WTC11 (cell line): ENCODE results near the gene ASIC3.

Source experiments
- CREB1 ChIP-seq: sonication (generic); formaldehyde crosslinking; IDR thresholded peaks from 2 replicates; pipeline ENCODE4 v1.8.0; 2023; ENCODE audit warnings: mild to moderate bottlenecking, missing genetic modification reagents
- FOXK1 ChIP-seq: sonication (generic); formaldehyde crosslinking; IDR thresholded peaks from 2 replicates; pipeline ENCODE4 v1.8.0; 2022; ENCODE audit warnings: mild to moderate bottlenecking, moderate library complexity, missing genetic modification reagents
- GABPB1 ChIP-seq: sonication (generic); formaldehyde crosslinking; IDR thresholded peaks from 2 replicates; pipeline ENCODE4 v1.8.1; 2023; ENCODE audit warnings: mild to moderate bottlenecking, missing genetic modification reagents
- JUN ChIP-seq: sonication (generic); formaldehyde crosslinking; IDR thresholded peaks from 2 replicates; pipeline ENCODE4 v1.8.0; 2023; ENCODE audit warnings: mild to moderate bottlenecking, missing genetic modification reagents
- NFYB ChIP-seq: sonication (generic); formaldehyde crosslinking; conservative IDR thresholded peaks from 2 replicates; pipeline ENCODE4 v1.8.0; 2022; ENCODE audit warnings: low read depth, missing genetic modification reagents
- TCF7 ChIP-seq: sonication (generic); formaldehyde crosslinking; IDR thresholded peaks from 2 replicates; pipeline ENCODE4 v1.8.0; 2022; ENCODE audit warnings: mild to moderate bottlenecking, low read depth, missing genetic modification reagents, moderate library complexity
- ZNF138 ChIP-seq: sonication (generic); formaldehyde crosslinking; conservative IDR thresholded peaks from 2 replicates; pipeline ENCODE4 v1.8.1; 2022; ENCODE audit warnings: mild to moderate bottlenecking, moderate library complexity, missing genetic modification reagents
- ZNF671 ChIP-seq: fragments of 250-450 bp; sonication (Bioruptor Pico); IDR thresholded peaks from 2 replicates; pipeline ENCODE4 v1.8.0; 2021; ENCODE audit warnings: mild to moderate bottlenecking
- TF ChIP-seq, protein P1 (sequence below): fragments of 200-600 bp; IDR thresholded peaks from 2 replicates; pipeline ENCODE4 v1.8.0; 2022; ENCODE audit warnings: antibody characterized with exemption
- TF ChIP-seq, protein P2 (sequence below): sonication (generic); formaldehyde crosslinking; IDR thresholded peaks from 2 replicates; pipeline ENCODE4 v1.8.1; 2022; ENCODE audit warnings: mild to moderate bottlenecking, missing genetic modification reagents, moderate library complexity, borderline replicate concordance
- TF ChIP-seq, protein P3 (sequence below): sonication (generic); formaldehyde crosslinking; IDR thresholded peaks from 2 replicates; pipeline ENCODE4 v1.8.1; 2023; ENCODE audit warnings: mild to moderate bottlenecking, missing genetic modification reagents, moderate library complexity
- TF ChIP-seq, protein P4 (sequence below): sonication (generic); formaldehyde crosslinking; conservative IDR thresholded peaks from 2 replicates; pipeline ENCODE4 v1.8.1; 2022; ENCODE audit warnings: mild to moderate bottlenecking, missing genetic modification reagents
- TF ChIP-seq, protein P5 (sequence below): sonication (generic); formaldehyde crosslinking; IDR thresholded peaks from 2 replicates; pipeline ENCODE4 v1.8.0; 2023; ENCODE audit warnings: missing genetic modification reagents, mild to moderate bottlenecking, borderline replicate concordance
- TF ChIP-seq, protein P6 (sequence below): fragments of 250-450 bp; sonication (Bioruptor Pico); IDR thresholded peaks from 2 replicates; pipeline ENCODE4 v1.9.0; 2021; ENCODE audit warnings: mild to moderate bottlenecking

DNA sequence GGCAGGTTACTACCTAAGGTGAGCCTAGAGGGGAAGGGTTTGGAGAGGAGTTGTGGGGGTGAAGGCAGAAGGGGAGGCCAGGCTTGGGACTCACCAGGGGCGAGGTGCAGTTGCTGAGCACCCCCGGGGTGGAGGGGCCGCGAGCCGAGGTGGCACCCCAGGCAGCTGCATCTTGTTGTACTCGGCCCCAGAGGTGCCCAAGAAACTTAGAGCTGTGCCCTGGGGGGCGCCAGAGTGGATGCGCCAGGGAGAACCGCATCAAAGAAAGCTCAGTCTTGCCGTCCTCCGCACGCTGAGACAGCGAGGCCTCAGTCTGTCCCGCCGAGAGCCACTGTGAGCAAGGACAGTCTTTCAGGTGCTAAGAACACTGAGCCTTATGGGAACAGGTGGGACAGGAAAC lies 31.4 kb upstream of the ASIC3 start:
- TF ChIP-seq JUN (CRISPR knock-in tag), result no peak
- TF ChIP-seq, protein P1, sequence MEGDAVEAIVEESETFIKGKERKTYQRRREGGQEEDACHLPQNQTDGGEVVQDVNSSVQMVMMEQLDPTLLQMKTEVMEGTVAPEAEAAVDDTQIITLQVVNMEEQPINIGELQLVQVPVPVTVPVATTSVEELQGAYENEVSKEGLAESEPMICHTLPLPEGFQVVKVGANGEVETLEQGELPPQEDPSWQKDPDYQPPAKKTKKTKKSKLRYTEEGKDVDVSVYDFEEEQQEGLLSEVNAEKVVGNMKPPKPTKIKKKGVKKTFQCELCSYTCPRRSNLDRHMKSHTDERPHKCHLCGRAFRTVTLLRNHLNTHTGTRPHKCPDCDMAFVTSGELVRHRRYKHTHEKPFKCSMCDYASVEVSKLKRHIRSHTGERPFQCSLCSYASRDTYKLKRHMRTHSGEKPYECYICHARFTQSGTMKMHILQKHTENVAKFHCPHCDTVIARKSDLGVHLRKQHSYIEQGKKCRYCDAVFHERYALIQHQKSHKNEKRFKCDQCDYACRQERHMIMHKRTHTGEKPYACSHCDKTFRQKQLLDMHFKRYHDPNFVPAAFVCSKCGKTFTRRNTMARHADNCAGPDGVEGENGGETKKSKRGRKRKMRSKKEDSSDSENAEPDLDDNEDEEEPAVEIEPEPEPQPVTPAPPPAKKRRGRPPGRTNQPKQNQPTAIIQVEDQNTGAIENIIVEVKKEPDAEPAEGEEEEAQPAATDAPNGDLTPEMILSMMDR, result no peak
- TF ChIP-seq, protein P2, sequence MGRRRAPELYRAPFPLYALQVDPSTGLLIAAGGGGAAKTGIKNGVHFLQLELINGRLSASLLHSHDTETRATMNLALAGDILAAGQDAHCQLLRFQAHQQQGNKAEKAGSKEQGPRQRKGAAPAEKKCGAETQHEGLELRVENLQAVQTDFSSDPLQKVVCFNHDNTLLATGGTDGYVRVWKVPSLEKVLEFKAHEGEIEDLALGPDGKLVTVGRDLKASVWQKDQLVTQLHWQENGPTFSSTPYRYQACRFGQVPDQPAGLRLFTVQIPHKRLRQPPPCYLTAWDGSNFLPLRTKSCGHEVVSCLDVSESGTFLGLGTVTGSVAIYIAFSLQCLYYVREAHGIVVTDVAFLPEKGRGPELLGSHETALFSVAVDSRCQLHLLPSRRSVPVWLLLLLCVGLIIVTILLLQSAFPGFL (CRISPR knock-in tag), result no peak
- no peak for TF ChIP-seq ZNF671 (CRISPR knock-in tag)
- TF ChIP-seq, protein P3, sequence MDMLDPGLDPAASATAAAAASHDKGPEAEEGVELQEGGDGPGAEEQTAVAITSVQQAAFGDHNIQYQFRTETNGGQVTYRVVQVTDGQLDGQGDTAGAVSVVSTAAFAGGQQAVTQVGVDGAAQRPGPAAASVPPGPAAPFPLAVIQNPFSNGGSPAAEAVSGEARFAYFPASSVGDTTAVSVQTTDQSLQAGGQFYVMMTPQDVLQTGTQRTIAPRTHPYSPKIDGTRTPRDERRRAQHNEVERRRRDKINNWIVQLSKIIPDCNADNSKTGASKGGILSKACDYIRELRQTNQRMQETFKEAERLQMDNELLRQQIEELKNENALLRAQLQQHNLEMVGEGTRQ, result no peak
- TF ChIP-seq GABPB1, result no peak
- TF ChIP-seq NFYB (CRISPR knock-in tag), result no peak
- no peak for TF ChIP-seq FOXK1
- TF ChIP-seq, protein P4, sequence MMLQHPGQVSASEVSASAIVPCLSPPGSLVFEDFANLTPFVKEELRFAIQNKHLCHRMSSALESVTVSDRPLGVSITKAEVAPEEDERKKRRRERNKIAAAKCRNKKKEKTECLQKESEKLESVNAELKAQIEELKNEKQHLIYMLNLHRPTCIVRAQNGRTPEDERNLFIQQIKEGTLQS (CRISPR knock-in tag), result no peak
- TF ChIP-seq CREB1, result no peak
- TF ChIP-seq TCF7 (CRISPR knock-in tag), result no peak
- TF ChIP-seq ZNF138, result no peak
- TF ChIP-seq, protein P5, sequence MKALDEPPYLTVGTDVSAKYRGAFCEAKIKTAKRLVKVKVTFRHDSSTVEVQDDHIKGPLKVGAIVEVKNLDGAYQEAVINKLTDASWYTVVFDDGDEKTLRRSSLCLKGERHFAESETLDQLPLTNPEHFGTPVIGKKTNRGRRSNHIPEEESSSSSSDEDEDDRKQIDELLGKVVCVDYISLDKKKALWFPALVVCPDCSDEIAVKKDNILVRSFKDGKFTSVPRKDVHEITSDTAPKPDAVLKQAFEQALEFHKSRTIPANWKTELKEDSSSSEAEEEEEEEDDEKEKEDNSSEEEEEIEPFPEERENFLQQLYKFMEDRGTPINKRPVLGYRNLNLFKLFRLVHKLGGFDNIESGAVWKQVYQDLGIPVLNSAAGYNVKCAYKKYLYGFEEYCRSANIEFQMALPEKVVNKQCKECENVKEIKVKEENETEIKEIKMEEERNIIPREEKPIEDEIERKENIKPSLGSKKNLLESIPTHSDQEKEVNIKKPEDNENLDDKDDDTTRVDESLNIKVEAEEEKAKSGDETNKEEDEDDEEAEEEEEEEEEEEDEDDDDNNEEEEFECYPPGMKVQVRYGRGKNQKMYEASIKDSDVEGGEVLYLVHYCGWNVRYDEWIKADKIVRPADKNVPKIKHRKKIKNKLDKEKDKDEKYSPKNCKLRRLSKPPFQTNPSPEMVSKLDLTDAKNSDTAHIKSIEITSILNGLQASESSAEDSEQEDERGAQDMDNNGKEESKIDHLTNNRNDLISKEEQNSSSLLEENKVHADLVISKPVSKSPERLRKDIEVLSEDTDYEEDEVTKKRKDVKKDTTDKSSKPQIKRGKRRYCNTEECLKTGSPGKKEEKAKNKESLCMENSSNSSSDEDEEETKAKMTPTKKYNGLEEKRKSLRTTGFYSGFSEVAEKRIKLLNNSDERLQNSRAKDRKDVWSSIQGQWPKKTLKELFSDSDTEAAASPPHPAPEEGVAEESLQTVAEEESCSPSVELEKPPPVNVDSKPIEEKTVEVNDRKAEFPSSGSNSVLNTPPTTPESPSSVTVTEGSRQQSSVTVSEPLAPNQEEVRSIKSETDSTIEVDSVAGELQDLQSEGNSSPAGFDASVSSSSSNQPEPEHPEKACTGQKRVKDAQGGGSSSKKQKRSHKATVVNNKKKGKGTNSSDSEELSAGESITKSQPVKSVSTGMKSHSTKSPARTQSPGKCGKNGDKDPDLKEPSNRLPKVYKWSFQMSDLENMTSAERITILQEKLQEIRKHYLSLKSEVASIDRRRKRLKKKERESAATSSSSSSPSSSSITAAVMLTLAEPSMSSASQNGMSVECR (CRISPR knock-in tag), result no peak
- TF ChIP-seq, protein P6, sequence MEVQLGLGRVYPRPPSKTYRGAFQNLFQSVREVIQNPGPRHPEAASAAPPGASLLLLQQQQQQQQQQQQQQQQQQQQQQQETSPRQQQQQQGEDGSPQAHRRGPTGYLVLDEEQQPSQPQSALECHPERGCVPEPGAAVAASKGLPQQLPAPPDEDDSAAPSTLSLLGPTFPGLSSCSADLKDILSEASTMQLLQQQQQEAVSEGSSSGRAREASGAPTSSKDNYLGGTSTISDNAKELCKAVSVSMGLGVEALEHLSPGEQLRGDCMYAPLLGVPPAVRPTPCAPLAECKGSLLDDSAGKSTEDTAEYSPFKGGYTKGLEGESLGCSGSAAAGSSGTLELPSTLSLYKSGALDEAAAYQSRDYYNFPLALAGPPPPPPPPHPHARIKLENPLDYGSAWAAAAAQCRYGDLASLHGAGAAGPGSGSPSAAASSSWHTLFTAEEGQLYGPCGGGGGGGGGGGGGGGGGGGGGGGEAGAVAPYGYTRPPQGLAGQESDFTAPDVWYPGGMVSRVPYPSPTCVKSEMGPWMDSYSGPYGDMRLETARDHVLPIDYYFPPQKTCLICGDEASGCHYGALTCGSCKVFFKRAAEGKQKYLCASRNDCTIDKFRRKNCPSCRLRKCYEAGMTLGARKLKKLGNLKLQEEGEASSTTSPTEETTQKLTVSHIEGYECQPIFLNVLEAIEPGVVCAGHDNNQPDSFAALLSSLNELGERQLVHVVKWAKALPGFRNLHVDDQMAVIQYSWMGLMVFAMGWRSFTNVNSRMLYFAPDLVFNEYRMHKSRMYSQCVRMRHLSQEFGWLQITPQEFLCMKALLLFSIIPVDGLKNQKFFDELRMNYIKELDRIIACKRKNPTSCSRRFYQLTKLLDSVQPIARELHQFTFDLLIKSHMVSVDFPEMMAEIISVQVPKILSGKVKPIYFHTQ (CRISPR knock-in tag), result no peak
